Breast epithelium (tissue), 3 donors: ENCODE data around the gene PRKCSH.

Experiments used
- CTCF ChIP-seq, 3 donors: fragments of 450-650 bp; IDR thresholded peaks; one replicate each; pipeline ENCODE4 v1.5.1; 2016 to 2017; ENCODE audit warnings: antibody characterized with exemption in 3 of 3, mild to moderate bottlenecking in 3 of 3, moderate library complexity in 3 of 3
- POLR2A ChIP-seq: fragments of 450-650 bp; IDR thresholded peaks from one replicate; pipeline ENCODE4 v1.6.1; 2016; ENCODE audit warnings: antibody characterized with exemption, mild to moderate bottlenecking, moderate library complexity

GRCh38 chr19:11456659-11457058 is 21.2 kb downstream of the PRKCSH start:
- no peak for TF ChIP-seq CTCF (IDR thresholded peaks at IDR 0.05)
- no peak for TF ChIP-seq POLR2A
